Stimulated activated naive CD8-positive, alpha-beta T cell treated with anti-CD3 and anti-CD28 coated beads, Interleukin-15, amount 100 ng/mL, for 72 hours (primary cell): ENCODE results near the gene SETD2.
"Not testable (repeated sequence)": the region's sequence is repeated elsewhere in the genome, so short reads cannot be mapped to it uniquely, and the experiment has no call there.

Experiments used
- ATAC-seq: fragments of 150-1000 bp; cut with Tn5 transposase; 2 replicates; pipeline ENCODE4 v1.10.0; 2021; ENCODE audit warnings: mild to moderate bottlenecking, moderate library complexity
- DNase-seq, 2 donors: peaks; one replicate each; pipeline ENCODE4 v3.0.0; 2021 to 2022
- H3K27ac Mint-ChIP-seq, 2 donors: one replicate each; pipeline ENCODE4 v1.8.0; 2022; ENCODE audit warnings: mild to moderate bottlenecking in 2 of 2, mixed read lengths in 2 of 2, moderate library complexity in 2 of 2
- H3K27me3 Mint-ChIP-seq: one replicate; pipeline ENCODE4 v1.8.0; 2022; ENCODE audit warnings: mixed read lengths
- H3K4me1 Mint-ChIP-seq: one replicate; pipeline ENCODE4 v1.8.0; 2022; ENCODE audit warnings: mild to moderate bottlenecking, mixed read lengths
- H3K4me3 Mint-ChIP-seq, 2 donors: one replicate each; pipeline ENCODE4 v1.8.0; 2022; ENCODE audit warnings: mild to moderate bottlenecking in 2 of 2, mixed read lengths in 2 of 2, moderate library complexity in 1 of 2
- H3K9me3 Mint-ChIP-seq, 2 donors: one replicate each; pipeline ENCODE4 v1.8.0; 2022; ENCODE audit warnings: mixed read lengths in 2 of 2

The SETD2 gene

GRCh38 chr3:47042231-47042791 is 121.6 kb downstream of the SETD2 start:
- Mint-ChIP-seq H3K4me3 (no peak overlapping the region), H3K27me3 (no peaks in the 10 kb centered on the region), H3K27ac (peak overlapping the region in 1 of 2 donors; percentile 48), H3K4me1 (peaks cover 38% of the 10 kb centered on the region), H3K9me3 (no peaks in the 10 kb centered on the region)
- no peak for DNase-seq
- ATAC-seq: no peak

- no peak for DNase-seq
- H3K4me3 Mint-ChIP-seq: no peak overlapping the region
- H3K27ac Mint-ChIP-seq: no peak overlapping the region
- no peak for ATAC-seq
- no peaks in the 10 kb centered on the region for H3K9me3 Mint-ChIP-seq
- H3K27me3 Mint-ChIP-seq: no peaks in the 10 kb centered on the region
- peaks cover 29% of the 10 kb centered on the region for H3K4me1 Mint-ChIP-seq
Measured at GRCh38 chr3:47041114-47041513, 122.8 kb downstream of the SETD2 start.

- H3K9me3 Mint-ChIP-seq: not testable (repeated sequence)
- H3K27ac Mint-ChIP-seq: peak overlapping the region; percentile 59 to 82
- peaks cover 33% of the 10 kb centered on the region for H3K4me1 Mint-ChIP-seq
Measured at GRCh38 chr3:47037302-47037701, 126.6 kb downstream of the SETD2 start.

GRCh38 chr3:47036145-47036544 is 127.8 kb downstream of the SETD2 start:
- no peaks in the 10 kb centered on the region for H3K9me3 Mint-ChIP-seq
- peaks cover 44% of the 10 kb centered on the region for H3K4me1 Mint-ChIP-seq
- ATAC-seq: no peak
- H3K27ac Mint-ChIP-seq: peak overlapping the region in 1 of 2 donors; percentile 34
- H3K4me3 Mint-ChIP-seq: no peak overlapping the region
- H3K27me3 Mint-ChIP-seq: no peaks in the 10 kb centered on the region
- DNase-seq: no peak

More at GRCh38 chr3:47037302-47037701, 126.6 kb downstream of the SETD2 start:
- DNase-seq, ATAC-seq, H3K27me3 Mint-ChIP-seq, H3K4me3 Mint-ChIP-seq: not testable (repeated sequence)

- DNase-seq (no peak), ATAC-seq (no peak)
- Mint-ChIP-seq H3K9me3 (no peaks in the 10 kb centered on the region), H3K27me3 (no peaks in the 10 kb centered on the region), H3K27ac (no peak overlapping the region), H3K4me1 (peaks cover 49% of the 10 kb centered on the region), H3K4me3 (no peak overlapping the region)
Measured at GRCh38 chr3:47035645-47036044, 128.3 kb downstream of the SETD2 start.

GRCh38 chr3:47034868-47035489 is 128.9 kb downstream of the SETD2 start:
- Mint-ChIP-seq H3K4me3 (no peak overlapping the region), H3K9me3 (no peaks in the 10 kb centered on the region), H3K27ac (no peak overlapping the region), H3K4me1 (peaks cover 53% of the 10 kb centered on the region), H3K27me3 (no peaks in the 10 kb centered on the region)
- no peak for ATAC-seq
- no peak for DNase-seq

GRCh38 chr3:47031041-47031440 is 132.9 kb downstream of the SETD2 start:
- Mint-ChIP-seq H3K27ac (peak overlapping the region; percentile 95 to 98), H3K4me1 (peaks cover 50% of the 10 kb centered on the region), H3K4me3 (peak overlapping the region; percentile 46 to 63)
- DNase-seq, H3K9me3 Mint-ChIP-seq, H3K27me3 Mint-ChIP-seq: not testable (repeated sequence)
- ATAC-seq: peak; percentile 97

GRCh38 chr3:47028667-47029066 is 135.2 kb downstream of the SETD2 start:
- H3K27ac Mint-ChIP-seq: no peak overlapping the region
- no peaks in the 10 kb centered on the region for H3K9me3 Mint-ChIP-seq
- no peak for ATAC-seq
- peaks cover 66% of the 10 kb centered on the region for H3K4me1 Mint-ChIP-seq
- no peak for DNase-seq
- no peak overlapping the region for H3K4me3 Mint-ChIP-seq
- H3K27me3 Mint-ChIP-seq: no peaks in the 10 kb centered on the region

- H3K27ac Mint-ChIP-seq: peak overlapping the region in 1 of 2 donors; percentile 31
- no peaks in the 10 kb centered on the region for H3K9me3 Mint-ChIP-seq
- DNase-seq (no peak), ATAC-seq (no peak)
- peaks cover 64% of the 10 kb centered on the region for H3K4me1 Mint-ChIP-seq
- no peaks in the 10 kb centered on the region for H3K27me3 Mint-ChIP-seq
- no peak overlapping the region for H3K4me3 Mint-ChIP-seq
Measured at GRCh38 chr3:47028146-47028545, 135.8 kb downstream of the SETD2 start.

GRCh38 chr3:47026432-47026831 is 137.5 kb downstream of the SETD2 start:
- ATAC-seq, H3K27ac Mint-ChIP-seq, H3K4me3 Mint-ChIP-seq, H3K9me3 Mint-ChIP-seq, DNase-seq, H3K27me3 Mint-ChIP-seq: not testable (repeated sequence)
- H3K4me1 Mint-ChIP-seq: peaks cover 54% of the 10 kb centered on the region

- Mint-ChIP-seq H3K9me3 (no peaks in the 10 kb centered on the region), H3K27ac (no peak overlapping the region), H3K4me1 (peaks cover 51% of the 10 kb centered on the region), H3K27me3 (no peaks in the 10 kb centered on the region), H3K4me3 (no peak overlapping the region)
- ATAC-seq: peak; percentile 64
- no peak for DNase-seq
Measured at GRCh38 chr3:47024932-47025331, 139.0 kb downstream of the SETD2 start.

GRCh38 chr3:47022641-47023071 is 141.3 kb downstream of the SETD2 start:
- Mint-ChIP-seq H3K27ac (no peak overlapping the region), H3K27me3 (no peaks in the 10 kb centered on the region), H3K4me1 (peaks cover 64% of the 10 kb centered on the region), H3K4me3 (no peak overlapping the region), H3K9me3 (no peaks in the 10 kb centered on the region)
- DNase-seq (no peak), ATAC-seq (no peak)

- Mint-ChIP-seq H3K9me3 (no peaks in the 10 kb centered on the region), H3K27me3 (no peaks in the 10 kb centered on the region), H3K4me3 (no peak overlapping the region), H3K4me1 (peaks cover 69% of the 10 kb centered on the region), H3K27ac (no peak overlapping the region)
- DNase-seq (no peak), ATAC-seq (no peak)
Measured at GRCh38 chr3:47020311-47020710, 143.6 kb downstream of the SETD2 start.

GRCh38 chr3:47019201-47019600 is 144.7 kb downstream of the SETD2 start:
- Mint-ChIP-seq H3K9me3 (no peaks in the 10 kb centered on the region), H3K27ac (peak overlapping the region; percentile 28 to 69), H3K4me1 (peaks cover 62% of the 10 kb centered on the region), H3K27me3 (no peaks in the 10 kb centered on the region), H3K4me3 (peak overlapping the region; percentile 58 to 65)
- DNase-seq (peak; percentile 59 to 67), ATAC-seq (peak; percentile 85)

GRCh38 chr3:47018269-47018611 is 145.7 kb downstream of the SETD2 start:
- H3K27me3 Mint-ChIP-seq: no peaks in the 10 kb centered on the region
- no peaks in the 10 kb centered on the region for H3K9me3 Mint-ChIP-seq
- ATAC-seq (no peak), DNase-seq (no peak)
- H3K27ac Mint-ChIP-seq: no peak overlapping the region
- H3K4me3 Mint-ChIP-seq: peak overlapping the region in 1 of 2 donors; percentile 82
- H3K4me1 Mint-ChIP-seq: peaks cover 70% of the 10 kb centered on the region

GRCh38 chr3:47017504-47018268 is 146.2 kb downstream of the SETD2 start:
- Mint-ChIP-seq H3K4me1 (peaks cover 75% of the 10 kb centered on the region), H3K4me3 (peak overlapping the region; percentile 72 to 82), H3K27ac (peak overlapping the region; percentile 48 to 74)

More at GRCh38 chr3:47017504-47018268, 146.2 kb downstream of the SETD2 start:
- Mint-ChIP-seq H3K9me3 (no peaks in the 10 kb centered on the region), H3K27me3 (no peaks in the 10 kb centered on the region)
- ATAC-seq (no peak), DNase-seq (no peak)
